CD4-positive, CD25-positive, alpha-beta regulatory T cell (primary cell): ENCODE data around the gene RASGRF2. TPM values are rescaled to one million over a fixed set of nuclear protein-coding genes. Genes with fewer than 3 reads are reported as not detected.
A peak's percentile ranks its signal among the peaks of the same experiment; 100 is the strongest.

Experiments
- ATAC-seq, 2 donors: fragments of 150-1000 bp; cut with Tn5 transposase; one replicate each; pipeline ENCODE4 v1.10.0; 2021; ENCODE audit warnings: low read depth in 2 of 2, moderate number of reproducible peaks in 2 of 2, moderate library complexity in 1 of 2
- DNase-seq, 3 donors: peaks; one replicate each; pipeline versions ENCODE4 v3.0.0 to v3.0.0-alpha.2; 2012 to 2022; ENCODE audit warnings: mixed read lengths in 1 of 3
- H3K27ac ChIP-seq: one replicate; pipeline ENCODE4 v1.7.0; 2013; ENCODE audit warnings: mild to moderate bottlenecking, low read length; ENCODE audit not compliant: insufficient read depth, poor library complexity, severe bottlenecking
- H3K27me3 ChIP-seq: one replicate; pipeline ENCODE4 v1.7.0; 2013; ENCODE audit warnings: low read length; ENCODE audit not compliant: control insufficient read depth, insufficient read depth
- H3K36me3 ChIP-seq: one replicate; pipeline ENCODE4 v1.7.0; 2013; ENCODE audit warnings: mild to moderate bottlenecking, low read length, moderate library complexity; ENCODE audit not compliant: control insufficient read depth, insufficient read depth
- H3K4me1 ChIP-seq: 2 replicates; pipeline ENCODE4 v1.7.0; 2013; ENCODE audit warnings: mild to moderate bottlenecking, low read length; ENCODE audit not compliant: insufficient read depth, control insufficient read depth, poor library complexity, severe bottlenecking
- H3K4me3 ChIP-seq: one replicate; pipeline ENCODE4 v1.7.0; 2013; ENCODE audit warnings: low read depth, mild to moderate bottlenecking, low read length, moderate library complexity
- H3K9me3 ChIP-seq, 2 experiments: 1 replicate in 1 of 2; 2 replicates in 1 of 2; pipeline ENCODE4 v1.7.0; 2013; ENCODE audit warnings: low read length in 2 of 2, mild to moderate bottlenecking in 1 of 2, moderate library complexity in 1 of 2; ENCODE audit not compliant: control insufficient read depth in 2 of 2
- H3K27ac Mint-ChIP-seq, 3 donors: one replicate each; pipeline ENCODE4 v1.8.0; 2020 to 2022; ENCODE audit warnings: mild to moderate bottlenecking in 3 of 3, mixed read lengths in 3 of 3, moderate library complexity in 2 of 3
- H3K27me3 Mint-ChIP-seq: one replicate; pipeline ENCODE4 v1.8.0; 2022; ENCODE audit warnings: mild to moderate bottlenecking, mixed read lengths
- H3K36me3 Mint-ChIP-seq: one replicate; pipeline ENCODE4 v1.8.0; 2020; ENCODE audit warnings: mixed read lengths
- H3K4me1 Mint-ChIP-seq, 4 donors: one replicate each; pipeline ENCODE4 v1.8.0; 2020 to 2022; ENCODE audit warnings: mixed read lengths in 4 of 4, mild to moderate bottlenecking in 1 of 4
- H3K4me3 Mint-ChIP-seq, 4 donors: one replicate each; pipeline ENCODE4 v1.8.0; 2020 to 2022; ENCODE audit warnings: mild to moderate bottlenecking in 4 of 4, mixed read lengths in 4 of 4, moderate library complexity in 3 of 4
- H3K9me3 Mint-ChIP-seq, 7 donors: one replicate each; pipeline ENCODE4 v1.8.0; 2020 to 2022; ENCODE audit warnings: mixed read lengths in 7 of 7, mild to moderate bottlenecking in 3 of 7, moderate library complexity in 2 of 7
- polyA plus RNA-seq, 4 donors: library from polyadenylated mRNA; unstranded; fragments of 300-500 nt; fragmentation: Illumina TruSeq; gene quantifications; one replicate each; pipeline ENCODE4 v1.2.3, GENCODE V29; 2021
- total RNA-seq: library from RNA; stranded (reverse); gene quantifications from one replicate; pipeline ENCODE4 v1.2.3, GENCODE V29; 2022

RASGRF2 gene
- total and polyA plus RNA-seq, 5 donors from 2014 or later = 3.9 to 10.3 (median 8.9) TPM

GRCh38 chr5:81171769-81172168, 211.6 kb downstream of the RASGRF2 start:
- Histone ChIP-seq H3K9me3 (no peaks in the 10 kb centered on the region), H3K36me3 (no peaks in the 10 kb centered on the region), H3K27me3 (peaks cover 2% of the 10 kb centered on the region), H3K27ac (no peak overlapping the region), H3K4me3 (no peak overlapping the region), H3K4me1 (no peaks in the 10 kb centered on the region)
- peaks cover 33% of the 10 kb centered on the region for H3K36me3 Mint-ChIP-seq
- no peak overlapping the region for H3K4me3 Mint-ChIP-seq
- DNase-seq (no peak), ATAC-seq (no peak)
- peaks cover 0 to 6% (median under 1%) of the 10 kb centered on the region in 4 donors for H3K4me1 Mint-ChIP-seq
- H3K27ac Mint-ChIP-seq = peak overlapping the region in 1 of 3 donors; percentile 12
- H3K9me3 Mint-ChIP-seq = no peaks in the 10 kb centered on the region
- peaks cover 8% of the 10 kb centered on the region for H3K27me3 Mint-ChIP-seq

- Mint-ChIP-seq H3K27me3 (peaks cover 8% of the 10 kb centered on the region), H3K27ac (no peak overlapping the region), H3K36me3 (peaks cover 32% of the 10 kb centered on the region), H3K4me3 (no peak overlapping the region), H3K9me3 (no peaks in the 10 kb centered on the region), H3K4me1 (peaks cover 0 to 6% (median under 1%) of the 10 kb centered on the region in 4 donors)
- H3K4me3 ChIP-seq = no peak overlapping the region
- H3K9me3 ChIP-seq = no peaks in the 10 kb centered on the region
- DNase-seq (no peak), ATAC-seq (no peak)
- no peaks in the 10 kb centered on the region for H3K36me3 ChIP-seq
- H3K27ac ChIP-seq = no peak overlapping the region
- peaks cover 2% of the 10 kb centered on the region for H3K27me3 ChIP-seq
- H3K4me1 ChIP-seq = no peaks in the 10 kb centered on the region
Observed at GRCh38 chr5:81172710-81173109, 212.5 kb downstream of the RASGRF2 start.

GRCh38 chr5:81177061-81177460, 216.9 kb downstream of the RASGRF2 start:
- Histone ChIP-seq H3K27ac (no peak overlapping the region), H3K27me3 (peaks cover 2% of the 10 kb centered on the region), H3K4me1 (no peaks in the 10 kb centered on the region), H3K9me3 (no peaks in the 10 kb centered on the region), H3K4me3 (no peak overlapping the region), H3K36me3 (no peaks in the 10 kb centered on the region)
- Mint-ChIP-seq H3K36me3 (peaks cover 14% of the 10 kb centered on the region), H3K4me1 (peaks cover 0 to under 1% (median under 1%) of the 10 kb centered on the region in 4 donors), H3K9me3 (no peaks in the 10 kb centered on the region), H3K27me3 (peaks cover 7% of the 10 kb centered on the region), H3K4me3 (no peak overlapping the region), H3K27ac (no peak overlapping the region)
- ATAC-seq = no peak
- no peak for DNase-seq

- H3K36me3 Mint-ChIP-seq = peaks cover 7% of the 10 kb centered on the region
- peaks cover 2% of the 10 kb centered on the region for H3K36me3 ChIP-seq
- H3K27me3 ChIP-seq = no peaks in the 10 kb centered on the region
- no peak overlapping the region for H3K4me3 ChIP-seq
- H3K27ac ChIP-seq = no peak overlapping the region
- no peak for ATAC-seq
- no peak for DNase-seq
- no peaks in the 10 kb centered on the region for H3K9me3 Mint-ChIP-seq
- peaks cover 0 to 23% (median 18%) of the 10 kb centered on the region in 4 donors for H3K4me1 Mint-ChIP-seq
- no peaks in the 10 kb centered on the region for H3K9me3 ChIP-seq
- no peak overlapping the region for H3K27ac Mint-ChIP-seq
- no peaks in the 10 kb centered on the region for H3K4me1 ChIP-seq
- H3K27me3 Mint-ChIP-seq = peaks cover 4% of the 10 kb centered on the region
- H3K4me3 Mint-ChIP-seq = no peak overlapping the region
Observed at GRCh38 chr5:81179959-81180358, 219.8 kb downstream of the RASGRF2 start.

- Histone ChIP-seq H3K36me3 (peaks cover 2% of the 10 kb centered on the region), H3K4me3 (no peak overlapping the region), H3K27ac (no peak overlapping the region), H3K27me3 (no peaks in the 10 kb centered on the region), H3K4me1 (no peaks in the 10 kb centered on the region), H3K9me3 (no peaks in the 10 kb centered on the region)
- no peak for DNase-seq
- Mint-ChIP-seq H3K4me1 (peaks cover 0 to 23% (median 18%) of the 10 kb centered on the region in 4 donors), H3K9me3 (no peaks in the 10 kb centered on the region), H3K27ac (no peak overlapping the region), H3K36me3 (peaks cover 7% of the 10 kb centered on the region), H3K4me3 (no peak overlapping the region), H3K27me3 (peaks cover 4% of the 10 kb centered on the region)
- ATAC-seq = no peak
Observed at GRCh38 chr5:81180780-81181460, 220.8 kb downstream of the RASGRF2 start.

GRCh38 chr5:81181576-81182316, 221.6 kb downstream of the RASGRF2 start:
- Mint-ChIP-seq H3K27ac (peak overlapping the region in 1 of 3 donors; percentile 54), H3K9me3 (no peaks in the 10 kb centered on the region), H3K4me3 (no peak overlapping the region), H3K4me1 (peaks cover 0 to 23% (median 18%) of the 10 kb centered on the region in 4 donors), H3K27me3 (peaks cover 4% of the 10 kb centered on the region), H3K36me3 (peaks cover 7% of the 10 kb centered on the region)
- ATAC-seq (no peak), DNase-seq (no peak)
- Histone ChIP-seq H3K36me3 (peaks cover 2% of the 10 kb centered on the region), H3K27me3 (no peaks in the 10 kb centered on the region), H3K9me3 (no peaks in the 10 kb centered on the region), H3K4me1 (no peaks in the 10 kb centered on the region), H3K4me3 (no peak overlapping the region), H3K27ac (no peak overlapping the region)

GRCh38 chr5:81182396-81183390, 222.5 kb downstream of the RASGRF2 start:
- H3K9me3 Mint-ChIP-seq = no peaks in the 10 kb centered on the region
- H3K36me3 Mint-ChIP-seq = peaks cover 8% of the 10 kb centered on the region
- DNase-seq (peak in 1 of 3 donors; percentile 50), ATAC-seq (no peak)
- peaks cover 0 to 23% (median 18%) of the 10 kb centered on the region in 4 donors for H3K4me1 Mint-ChIP-seq
- Histone ChIP-seq H3K36me3 (peaks cover 2% of the 10 kb centered on the region), H3K4me3 (no peak overlapping the region), H3K27me3 (no peaks in the 10 kb centered on the region), H3K9me3 (no peaks in the 10 kb centered on the region), H3K27ac (no peak overlapping the region), H3K4me1 (no peaks in the 10 kb centered on the region)
- no peak overlapping the region for H3K4me3 Mint-ChIP-seq
- peaks cover 4% of the 10 kb centered on the region for H3K27me3 Mint-ChIP-seq
- peak overlapping the region in 2 of 3 donors; percentile 27 to 30 for H3K27ac Mint-ChIP-seq
